ENCODE results near the gene EPO.

The EPO gene

DNA sequence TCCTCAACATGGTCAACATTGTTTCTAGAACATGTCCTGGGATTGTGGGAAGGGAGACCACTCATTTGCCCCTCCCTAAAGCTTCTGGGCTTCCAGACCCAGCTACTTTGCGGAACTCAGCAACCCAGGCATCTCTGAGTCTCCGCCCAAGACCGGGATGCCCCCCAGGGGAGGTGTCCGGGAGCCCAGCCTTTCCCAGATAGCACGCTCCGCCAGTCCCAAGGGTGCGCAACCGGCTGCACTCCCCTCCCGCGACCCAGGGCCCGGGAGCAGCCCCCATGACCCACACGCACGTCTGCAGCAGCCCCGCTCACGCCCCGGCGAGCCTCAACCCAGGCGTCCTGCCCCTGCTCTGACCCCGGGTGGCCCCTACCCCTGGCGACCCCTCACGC lies at the start of gene EPO:
EPO (plus strand) TSS at position 190 of the 392 bp plus-strand sequence. CDS start 513 bp downstream, outside the sequence.
- no peak within 1 kb of the TSS for H3K4me3 ChIP-seq (ENCODE audit: low read length)
- TF ChIP-seq ZNF274 (IDR thresholded peaks at IDR 0.05; ENCODE audit: low read depth, low read length), result no peak

- no peak for TF ChIP-seq ZNF274 (IDR thresholded peaks at IDR 0.05; ENCODE audit: low read depth, low read length)
- H3K4me3 ChIP-seq (ENCODE audit: low read length), result no peak overlapping the region
Measured at GRCh38 chr7:100671353-100672327, 48.6 kb upstream of the EPO start.

GRCh38 chr7:100673302-100673941 lies 46.8 kb upstream of the EPO start, which contains the start of gene GNB2:
Gene GNB2 (plus strand): TSS chr7:100673740. CDS start chr7:100676266, 2,526 bp downstream.
- H3K4me3 ChIP-seq (ENCODE audit: low read length), result peak within 1 kb of the TSS; percentile 96
- no peak for TF ChIP-seq ZNF274 (IDR thresholded peaks at IDR 0.05; ENCODE audit: low read depth, low read length)

DNA sequence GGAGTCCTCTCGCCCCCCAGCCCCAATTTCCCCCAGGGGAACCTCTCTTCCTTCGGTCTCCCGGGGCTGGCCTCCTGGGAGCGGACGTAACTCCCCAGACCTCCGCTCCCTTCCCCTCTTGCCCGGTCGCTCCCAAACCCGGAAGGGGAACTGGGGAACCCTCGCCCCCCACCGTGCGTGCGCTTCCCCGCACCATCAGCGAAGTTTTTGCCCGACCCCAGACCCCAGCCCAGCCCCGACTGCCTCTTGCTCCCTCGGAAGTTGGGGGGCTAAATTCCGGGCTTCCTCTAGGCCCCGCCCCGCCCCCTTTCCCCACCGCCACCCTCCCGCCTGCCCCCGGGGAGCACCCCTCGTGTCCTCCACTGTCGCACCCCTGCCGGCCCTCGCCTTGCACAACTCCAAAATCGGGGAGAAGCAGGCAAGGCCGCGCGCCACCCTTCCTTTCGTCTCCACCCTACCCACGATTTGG lies 46.3 kb upstream of the EPO start:
- no peak for TF ChIP-seq ZNF274 (IDR thresholded peaks at IDR 0.05; ENCODE audit: low read depth, low read length)
- H3K4me3 ChIP-seq (ENCODE audit: low read length), result peak overlapping the region; percentile 96

DNA sequence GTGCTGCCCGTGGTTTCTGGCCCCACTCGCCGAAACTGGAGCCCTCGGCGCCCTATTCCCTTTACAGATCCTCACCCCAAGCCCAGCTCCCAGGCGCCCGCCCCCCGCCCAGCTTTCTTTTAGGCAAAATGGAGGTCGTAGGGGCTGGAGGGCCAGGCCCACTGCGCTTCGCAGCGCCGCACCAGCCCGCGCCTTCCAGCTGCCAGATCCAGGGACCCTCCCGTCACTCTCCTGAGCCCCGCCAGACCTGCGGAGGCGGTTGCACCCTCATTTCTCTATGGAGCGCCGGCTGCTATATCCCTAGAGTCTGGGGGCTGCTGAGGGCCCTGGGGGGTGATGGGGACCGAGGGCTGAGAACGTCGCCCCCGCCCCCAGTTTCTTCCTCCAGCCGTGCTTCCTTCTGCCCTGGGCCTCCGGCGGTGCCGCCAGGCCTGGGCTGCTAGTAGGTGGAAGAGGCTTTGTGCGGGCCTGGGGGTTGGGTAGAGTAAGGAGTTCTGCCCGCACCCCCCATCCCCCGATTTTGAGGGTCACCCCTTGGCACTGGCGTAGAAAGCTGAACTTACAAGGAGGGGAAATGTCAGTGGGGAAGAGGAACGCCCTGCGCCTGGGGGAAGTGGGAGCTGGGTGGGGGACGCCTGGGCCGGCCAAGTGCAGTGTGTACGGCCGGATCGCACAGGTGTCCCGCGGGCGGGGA lies 45.7 kb upstream of the EPO start:
- TF ChIP-seq ZNF274 (IDR thresholded peaks at IDR 0.05; ENCODE audit: low read depth, low read length), result no peak
- peak overlapping the region; percentile 96 for H3K4me3 ChIP-seq (ENCODE audit: low read length)

GRCh38 chr7:100675105-100675451 lies 45.2 kb upstream of the EPO start:
- TF ChIP-seq ZNF274 (IDR thresholded peaks at IDR 0.05; ENCODE audit: low read depth, low read length), result no peak
- peak overlapping the region; percentile 96 for H3K4me3 ChIP-seq (ENCODE audit: low read length)

GRCh38 chr7:100675581-100676350 lies 44.5 kb upstream of the EPO start:
- no peak for TF ChIP-seq ZNF274 (IDR thresholded peaks at IDR 0.05; ENCODE audit: low read depth, low read length)
- H3K4me3 ChIP-seq (ENCODE audit: low read length), result peak overlapping the region; percentile 96

DNA sequence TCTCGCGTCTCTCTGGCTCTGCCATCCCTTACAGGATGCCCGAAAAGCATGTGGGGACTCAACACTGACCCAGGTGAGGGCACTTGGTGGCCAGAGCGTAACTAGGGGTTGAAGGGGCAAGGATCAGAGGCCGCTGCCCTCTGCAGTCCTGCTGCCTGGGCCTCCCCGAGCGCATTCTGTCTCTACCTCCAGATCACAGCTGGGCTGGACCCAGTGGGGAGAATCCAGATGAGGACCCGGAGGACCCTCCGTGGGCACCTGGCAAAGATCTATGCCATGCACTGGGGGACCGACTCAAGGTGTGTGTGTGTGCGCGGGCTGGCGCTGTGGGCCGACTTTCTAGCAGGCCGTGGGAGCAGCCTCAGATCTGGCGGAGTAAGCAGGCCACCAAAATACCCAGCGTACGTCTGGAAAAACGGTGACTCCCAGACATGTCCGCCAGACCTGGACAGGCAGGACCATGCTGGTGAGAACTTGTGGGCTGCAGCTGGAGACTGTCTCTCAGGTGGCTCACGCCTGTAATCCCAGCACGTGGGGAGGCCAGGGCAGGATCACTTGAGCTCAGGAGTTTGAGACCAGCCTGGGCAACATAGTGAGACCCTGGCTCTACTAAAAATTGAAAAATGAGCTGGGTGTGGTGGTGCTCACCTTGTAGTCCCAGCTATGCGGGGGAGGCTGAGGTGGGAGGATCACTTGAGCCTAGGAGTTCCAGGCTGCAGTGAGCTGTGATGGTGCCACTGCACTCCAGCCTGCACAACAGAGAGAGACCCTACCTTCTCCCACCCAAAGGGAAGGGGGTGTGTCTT lies 43.6 kb upstream of the EPO start:
- no peak for TF ChIP-seq ZNF274 (IDR thresholded peaks at IDR 0.05; ENCODE audit: low read depth, low read length)
- no peak overlapping the region for H3K4me3 ChIP-seq (ENCODE audit: low read length)

DNA sequence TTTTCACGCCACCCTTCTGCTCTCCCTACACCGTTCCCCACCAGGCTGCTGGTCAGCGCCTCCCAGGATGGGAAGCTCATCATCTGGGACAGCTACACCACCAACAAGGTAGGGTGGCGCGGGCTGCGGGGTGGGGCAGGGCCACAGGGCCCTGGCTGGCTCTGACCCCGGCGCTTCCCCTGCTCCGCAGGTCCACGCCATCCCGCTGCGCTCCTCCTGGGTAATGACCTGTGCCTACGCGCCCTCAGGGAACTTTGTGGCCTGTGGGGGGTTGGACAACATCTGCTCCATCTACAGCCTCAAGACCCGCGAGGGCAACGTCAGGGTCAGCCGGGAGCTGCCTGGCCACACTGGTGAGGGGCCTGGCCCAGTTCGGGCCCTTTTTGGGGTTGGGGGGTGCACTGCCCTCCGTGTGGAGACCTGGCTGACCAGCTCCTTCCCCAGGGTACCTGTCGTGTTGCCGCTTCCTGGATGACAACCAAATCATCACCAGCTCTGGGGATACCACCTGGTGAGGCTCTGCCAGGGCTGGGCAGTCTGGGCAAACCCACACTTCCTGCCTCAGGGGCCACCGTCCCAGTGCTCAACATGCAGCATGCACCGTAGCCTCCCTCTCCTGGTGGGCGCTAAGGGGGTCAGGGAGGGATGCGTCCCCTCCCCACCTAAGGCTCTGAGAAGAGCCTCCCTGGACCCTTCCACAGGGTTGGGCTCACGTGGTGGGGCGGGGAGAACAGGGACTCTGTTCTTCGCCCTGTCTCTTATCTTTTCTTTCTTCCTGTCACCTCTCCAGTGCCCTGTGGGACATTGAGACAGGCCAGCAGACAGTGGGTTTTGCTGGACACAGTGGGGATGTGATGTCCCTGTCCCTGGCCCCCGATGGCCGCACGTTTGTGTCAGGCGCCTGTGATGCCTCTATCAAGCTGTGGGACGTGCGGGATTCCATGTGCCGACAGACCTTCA lies 42.7 kb upstream of the EPO start:
- TF ChIP-seq ZNF274 (IDR thresholded peaks at IDR 0.05; ENCODE audit: low read depth, low read length), result no peak
- no peak overlapping the region for H3K4me3 ChIP-seq (ENCODE audit: low read length)

GRCh38 chr7:100678291-100678984 lies 41.8 kb upstream of the EPO start:
- no peak overlapping the region for H3K4me3 ChIP-seq (ENCODE audit: low read length)
- no peak for TF ChIP-seq ZNF274 (IDR thresholded peaks at IDR 0.05; ENCODE audit: low read depth, low read length)
